ENCODE measurements around the gene AUTS2.

Gene AUTS2

GRCh38 chr7:70384891-70385290, 786.6 kb downstream of the AUTS2 start:
- DNase-seq (ENCODE audit: low read depth), result no peak

DNA sequence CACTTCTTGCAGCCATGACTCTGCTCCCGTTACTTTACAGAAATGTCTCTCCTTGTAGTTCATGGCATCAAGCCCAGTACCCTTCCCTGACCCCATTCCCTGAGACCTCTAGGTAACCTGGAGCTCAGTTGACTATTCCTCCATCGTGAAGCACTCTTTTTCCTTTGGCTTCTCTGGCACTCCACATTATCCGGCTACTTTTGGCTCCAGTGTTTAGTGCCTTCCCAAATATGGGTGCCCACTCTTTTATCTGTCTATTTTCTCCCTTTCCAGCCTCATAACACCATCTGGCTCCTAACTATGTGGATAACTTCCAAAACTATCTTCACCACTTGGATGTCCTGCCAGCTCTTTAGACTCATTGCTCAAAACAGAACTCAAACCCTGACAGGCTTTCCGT, 788.9 kb downstream of the AUTS2 start:
- DNase-seq (ENCODE audit: low read depth), result no peak

GRCh38 chr7:70389531-70390151, 791.4 kb downstream of the AUTS2 start:
- DNase-seq (ENCODE audit: low read depth), result no peak

GRCh38 chr7:70390251-70390650, 792.0 kb downstream of the AUTS2 start:
- DNase-seq (ENCODE audit: low read depth), result no peak

- DNase-seq (ENCODE audit: low read depth), result no peak
Measured at GRCh38 chr7:70392256-70392876, 794.1 kb downstream of the AUTS2 start.

GRCh38 chr7:70392877-70393435, 794.7 kb downstream of the AUTS2 start:
- DNase-seq (ENCODE audit: low read depth), result no peak

DNA sequence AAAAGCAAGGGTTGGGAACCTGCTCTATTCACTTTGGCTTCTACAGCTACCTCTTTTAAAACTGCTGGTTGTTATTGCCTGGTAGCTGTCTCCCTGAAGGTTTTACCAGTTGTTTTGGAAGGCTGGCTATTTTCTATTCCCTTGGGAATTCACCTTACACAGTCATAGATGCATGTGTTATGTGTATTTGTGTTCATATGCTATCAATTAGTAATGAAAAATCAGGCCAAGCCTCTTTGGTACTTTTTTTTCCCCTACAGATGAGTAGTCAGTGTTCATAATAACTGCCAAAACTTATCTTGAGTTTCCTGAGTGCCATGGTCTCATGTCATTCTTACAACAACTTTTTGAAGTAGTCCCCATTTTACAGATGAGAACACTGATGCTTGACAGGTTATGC, 795.7 kb downstream of the AUTS2 start:
- DNase-seq (ENCODE audit: low read depth), result no peak

DNA sequence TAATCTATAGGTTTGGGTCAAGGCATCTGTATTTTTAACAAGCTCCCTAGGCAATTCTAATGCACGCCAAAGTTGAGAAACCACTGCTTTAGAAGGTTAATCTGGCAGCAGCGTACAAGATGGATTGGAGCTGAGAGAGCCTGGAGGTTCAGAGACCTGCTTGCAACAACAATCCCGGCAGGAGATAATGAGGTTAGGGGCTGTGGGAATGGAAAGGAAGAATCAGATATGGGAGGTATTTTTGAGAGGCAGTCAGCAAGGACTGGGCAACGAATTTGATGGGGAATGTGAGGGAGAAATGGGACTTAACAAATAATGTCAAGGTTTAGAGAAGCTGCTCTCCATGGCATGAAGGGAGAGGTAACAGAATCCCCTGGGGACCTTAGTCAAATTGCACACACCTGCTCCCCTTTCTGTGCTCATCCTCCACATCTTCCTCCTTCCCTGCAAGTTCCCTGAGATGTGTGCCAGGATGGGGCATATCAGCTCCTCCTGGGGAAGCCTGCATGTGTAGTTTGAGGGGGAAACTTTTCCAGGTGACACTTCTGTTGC, 802.6 kb downstream of the AUTS2 start:
- no peak for DNase-seq (ENCODE audit: low read depth)

DNA sequence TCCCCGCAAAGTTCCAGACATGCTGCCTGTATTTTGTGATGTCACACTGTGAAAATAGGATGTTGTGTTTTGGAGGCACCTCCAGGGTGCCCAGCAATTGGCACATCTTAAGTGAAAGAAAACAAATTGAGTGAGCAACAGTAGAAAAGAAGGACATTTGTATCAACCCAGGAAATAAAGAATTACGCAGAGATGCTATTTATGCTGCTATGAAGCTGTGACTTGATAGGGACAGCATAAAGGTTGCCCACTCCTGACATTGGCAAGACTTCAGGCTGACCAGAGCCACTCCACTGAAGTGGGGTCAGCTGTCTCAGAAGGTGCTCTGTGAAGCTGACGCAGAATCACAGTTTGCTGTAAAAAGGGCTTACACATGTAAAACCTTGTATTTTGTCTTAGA, 803.8 kb downstream of the AUTS2 start:
- no peak for DNase-seq (ENCODE audit: low read depth)

DNA sequence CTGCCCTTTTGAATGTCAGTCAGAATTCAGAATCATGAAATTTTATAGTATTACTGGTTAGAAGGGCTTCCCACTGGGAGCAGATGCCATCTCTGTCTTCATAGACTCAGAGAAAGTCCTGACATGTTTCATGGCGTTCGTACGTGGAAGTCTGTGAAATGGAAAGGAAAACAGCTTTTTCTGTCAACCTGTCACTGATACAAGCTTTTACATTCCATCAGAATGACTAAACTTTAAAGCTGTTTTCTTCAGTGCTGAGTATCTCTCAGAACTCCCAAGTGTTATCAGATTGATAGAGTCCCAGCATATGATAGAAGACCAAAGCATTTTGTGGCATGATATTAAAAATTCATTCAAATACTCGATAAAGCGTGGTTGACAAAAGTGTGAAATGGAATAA, 807.0 kb downstream of the AUTS2 start:
- no peak for DNase-seq (ENCODE audit: low read depth)

GRCh38 chr7:70406186-70406949, 808.1 kb downstream of the AUTS2 start:
- no peak for DNase-seq (ENCODE audit: low read depth)

DNA sequence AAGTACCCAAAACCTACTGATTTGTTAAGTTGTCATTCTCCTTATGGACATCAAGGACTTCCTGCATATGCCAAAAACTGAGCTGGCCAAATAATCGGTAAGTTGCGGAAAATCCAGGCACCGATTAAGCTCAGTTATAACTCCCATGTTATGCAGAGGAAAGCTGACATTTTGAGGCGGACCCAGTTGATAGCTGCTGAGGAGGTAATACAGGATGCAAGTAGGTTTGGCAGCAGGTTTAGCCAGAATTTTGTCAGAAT, 808.6 kb downstream of the AUTS2 start:
- DNase-seq (ENCODE audit: low read depth), result no peak

GRCh38 chr7:70408477-70408876, 810.2 kb downstream of the AUTS2 start:
- DNase-seq (ENCODE audit: low read depth), result no peak

- DNase-seq (ENCODE audit: low read depth), result no peak
Measured at GRCh38 chr7:70408891-70409290, 810.6 kb downstream of the AUTS2 start.

DNA sequence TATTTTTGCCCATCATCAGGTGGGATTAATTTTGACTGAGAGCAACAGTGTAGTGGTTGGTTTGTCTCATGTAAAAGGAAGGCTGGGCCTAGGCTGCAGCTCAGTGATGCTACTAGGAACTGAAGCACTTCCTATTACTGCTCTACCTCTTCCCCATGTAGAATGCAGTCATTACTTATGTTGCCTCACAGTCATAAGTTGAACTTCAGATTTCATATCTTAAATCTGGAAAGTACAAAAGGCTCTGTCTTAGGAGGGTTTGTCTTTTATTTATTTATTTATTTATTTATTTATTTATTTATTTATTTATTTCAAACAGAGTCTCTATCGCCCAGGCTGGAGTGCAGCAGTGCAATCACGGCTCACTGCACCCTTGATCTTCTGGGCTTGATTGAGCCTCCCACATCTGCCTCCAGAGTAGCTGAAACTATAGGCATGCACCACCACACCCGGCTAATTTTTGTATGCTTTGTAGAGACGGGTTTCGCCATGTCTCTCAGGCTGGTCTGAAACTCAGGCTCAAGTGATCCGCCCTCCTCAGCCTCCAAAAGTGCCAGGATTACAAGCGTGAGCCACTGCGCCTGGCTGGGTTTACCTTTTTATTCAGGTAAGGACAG, 812.0 kb downstream of the AUTS2 start:
- DNase-seq (ENCODE audit: low read depth), result no peak

DNA sequence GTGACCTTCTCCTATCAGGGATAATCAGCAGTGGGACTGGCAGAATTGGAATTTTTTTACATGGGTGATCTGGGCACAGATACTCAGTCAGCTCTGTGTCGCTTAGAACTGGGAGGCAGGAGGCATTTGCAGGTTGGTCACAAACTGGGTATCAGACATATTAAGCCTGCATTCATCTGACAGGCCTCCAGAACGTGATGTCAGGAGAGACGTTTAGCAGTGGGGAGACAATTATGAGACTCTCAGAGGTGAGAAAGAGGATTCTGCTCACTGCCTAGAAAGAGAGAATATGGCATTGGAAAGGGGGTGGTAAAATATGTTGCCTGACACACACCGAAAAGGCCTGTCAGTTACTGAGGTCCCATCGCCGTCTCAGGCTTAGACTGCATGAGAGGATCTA, 816.1 kb downstream of the AUTS2 start:
- no peak for DNase-seq (ENCODE audit: low read depth)

GRCh38 chr7:70415179-70415972, 817.1 kb downstream of the AUTS2 start:
- no peak for DNase-seq (ENCODE audit: low read depth)

DNA sequence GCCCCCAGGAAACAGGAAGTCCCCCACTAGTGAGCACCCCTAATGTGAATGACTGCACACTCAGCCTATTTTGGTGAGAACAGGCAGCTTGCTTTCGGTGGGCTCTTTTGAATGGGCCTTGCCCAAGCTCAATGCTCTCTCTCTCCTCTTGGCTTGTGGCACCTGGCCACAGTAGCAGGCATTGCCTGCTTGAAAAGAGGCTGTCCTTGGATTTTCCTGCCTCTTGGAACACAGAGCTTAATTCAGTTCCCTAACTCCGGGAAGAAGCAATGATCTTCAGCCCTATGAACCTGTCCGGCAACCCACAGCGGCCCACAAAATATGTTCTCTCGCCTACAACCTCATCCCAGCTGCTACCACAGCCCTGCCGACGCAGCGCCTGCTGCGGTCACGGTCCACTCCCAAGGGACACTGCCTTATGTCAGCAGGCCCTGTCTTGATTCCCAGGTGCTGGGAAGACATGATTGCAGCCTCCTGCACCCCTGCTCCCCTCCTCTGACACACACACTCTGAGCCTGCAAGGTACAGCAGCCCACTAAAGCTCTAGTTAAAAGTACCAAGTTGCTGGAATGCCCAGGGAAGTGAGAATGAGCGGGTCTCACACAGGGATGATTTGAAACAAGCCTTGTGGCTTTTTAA, 818.2 kb downstream of the AUTS2 start:
- DNase-seq (ENCODE audit: low read depth), result no peak

DNA sequence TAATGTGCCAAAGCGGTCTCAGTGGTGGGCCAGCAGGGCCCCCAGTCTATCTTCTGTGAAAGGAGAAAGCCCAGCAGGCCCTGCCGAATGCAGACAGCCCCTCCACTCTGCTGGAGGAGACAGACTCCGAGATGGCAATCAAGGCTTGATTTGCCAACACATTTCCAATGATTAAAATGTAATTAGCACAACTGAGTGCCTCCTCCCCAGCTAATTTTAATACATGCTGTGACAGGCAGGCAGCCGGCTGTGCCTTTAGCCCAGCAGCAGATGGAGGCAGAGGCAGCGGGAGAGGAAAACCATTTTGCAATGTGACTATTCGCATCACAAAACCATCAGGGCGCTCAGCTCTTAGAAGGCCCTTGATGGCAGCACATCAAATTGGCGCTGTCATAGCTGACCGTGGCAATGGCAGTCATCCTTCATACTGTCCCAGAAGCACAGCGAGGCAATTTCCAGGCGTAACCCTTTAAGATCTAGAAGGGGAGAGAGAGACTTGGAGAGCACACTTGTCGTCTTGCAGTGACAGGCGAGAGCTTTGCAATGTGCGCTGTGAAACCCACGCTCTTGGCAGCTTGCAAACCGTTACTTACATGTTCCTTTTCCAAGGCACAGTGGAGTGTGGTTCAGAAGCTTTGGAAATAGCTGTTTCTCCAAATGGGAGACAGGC, 818.8 kb downstream of the AUTS2 start:
- DNase-seq (ENCODE audit: low read depth), result no peak

DNA sequence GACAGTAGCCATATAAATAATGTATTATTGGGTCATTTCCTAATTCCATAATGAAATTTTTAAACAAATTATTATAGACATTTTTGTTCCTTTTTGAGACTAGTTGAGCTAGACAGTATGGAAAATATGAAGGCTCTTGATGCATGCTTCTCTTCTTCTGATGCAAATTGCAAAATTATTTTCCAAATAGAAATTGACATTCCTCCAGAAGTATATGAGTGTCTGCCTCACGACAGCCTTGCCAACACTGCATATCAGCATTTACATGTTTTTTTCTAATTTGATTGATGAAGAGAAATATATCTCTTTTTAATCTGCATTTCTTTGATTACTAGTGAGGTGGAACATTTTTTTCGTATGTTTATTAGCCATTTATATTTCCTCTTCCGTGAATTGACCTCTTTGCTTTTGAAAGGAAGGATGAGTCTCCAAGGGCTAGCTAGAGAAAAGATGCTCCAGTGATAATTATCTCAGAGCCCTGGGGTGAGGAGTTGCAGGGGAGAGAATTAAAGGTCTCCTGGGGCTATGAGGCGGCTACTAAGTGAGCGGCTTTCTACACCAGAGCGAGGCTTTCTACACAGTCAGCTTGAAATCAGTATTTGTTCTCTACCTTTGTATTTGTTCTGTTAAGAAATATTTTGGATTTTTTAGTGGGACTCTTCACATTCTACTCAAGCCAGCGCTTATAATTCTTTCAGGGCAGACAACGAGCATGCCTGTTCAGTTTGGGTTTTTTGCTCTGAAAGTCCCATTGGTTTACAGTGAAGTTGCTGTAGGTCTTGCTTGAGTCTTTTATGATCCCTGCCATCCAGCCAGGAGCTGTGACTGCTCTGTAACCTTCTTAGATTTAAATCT, 821.5 kb downstream of the AUTS2 start:
- no peak for DNase-seq (ENCODE audit: low read depth)

Measured in CMK (cell line).